Measurements from ENCODE around the gene MYRIP. TPM values are rescaled to one million over a fixed set of nuclear protein-coding genes. Genes with fewer than 3 reads are reported as not detected.

MYRIP gene
- total and polyA plus RNA-seq, 2 experiments from 2014 or later, result 1.5 to 1.8 TPM

DNA sequence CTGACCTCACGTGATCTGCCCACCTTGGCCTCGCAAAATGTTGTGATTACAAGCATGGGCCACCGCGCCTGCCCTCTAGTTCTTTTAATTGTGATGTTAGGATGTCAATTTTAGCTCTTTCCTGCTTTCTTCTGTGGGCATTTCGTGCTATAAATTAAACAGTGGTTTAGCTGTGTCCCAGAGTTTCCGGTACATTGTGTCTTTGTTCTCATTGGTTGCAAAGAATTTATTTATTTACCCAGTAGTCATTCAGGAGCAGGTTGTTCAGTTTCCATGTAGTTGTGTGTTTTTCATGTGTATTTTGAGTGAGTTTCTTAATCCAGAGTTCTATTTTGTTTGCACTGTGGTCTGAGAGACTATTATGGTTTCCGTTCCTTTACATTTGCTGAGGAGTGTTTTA, 30.1 kb downstream of the MYRIP start:
- no peaks in the 10 kb centered on the region for H4K20me1 ChIP-seq (replicated peaks; ENCODE audit: insufficient read depth)
- H3F3A ChIP-seq (replicated peaks; ENCODE audit: low read depth), result no peaks in the 10 kb centered on the region
- H3K9me2 ChIP-seq (ENCODE audit: insufficient read depth), result peaks cover 5% of the 10 kb centered on the region; the same call in 1 of the 2 replicates
- Mint-ChIP-seq H3K27ac (no peak overlapping the region), H3K27me3 (ENCODE audit: insufficient read depth, low read depth, poor library complexity) (peaks cover 2% of the 10 kb centered on the region), H3K36me3 (ENCODE audit: low read depth) (peaks cover 4% of the 10 kb centered on the region; the same call in 1 of the 3 replicates), H3K9me3 (peaks cover 8% of the 10 kb centered on the region; the same call in 2 of the 3 replicates), H3K4me3 (no peak overlapping the region), H3K4me1 (no peaks in the 10 kb centered on the region)
- H3K27me3 ChIP-seq (ENCODE audit: insufficient read depth), result no peaks in the 10 kb centered on the region
- H3K4me1 ChIP-seq (ENCODE audit: insufficient read depth), result no peaks in the 10 kb centered on the region
- TF ChIP-seq NANOG (IDR thresholded peaks at IDR 0.05; ENCODE audit: borderline replicate concordance) (no peak), JUNB (IDR thresholded peaks at IDR 0.05; ENCODE audit: unreplicated experiment) (no peak), ZNF331 (CRISPR knock-in tag; IDR thresholded peaks at IDR 0.05; ENCODE audit: low read depth) (no peak), ZNF114 (CRISPR knock-in tag; IDR thresholded peaks at IDR 0.05) (no peak), POLR2AphosphoS5 (IDR thresholded peaks at IDR 0.05; ENCODE audit: low read depth) (no peak), CREB1 (CRISPR knock-in tag; IDR thresholded peaks at IDR 0.05; ENCODE audit: low read depth) (no peak), STAT1 (IDR thresholded peaks at IDR 0.05; ENCODE audit: unreplicated experiment) (no peak), EZH2 (IDR thresholded peaks at IDR 0.05; ENCODE audit: low read depth, unreplicated experiment) (no peak)
- TF ChIP-seq, protein P1, sequence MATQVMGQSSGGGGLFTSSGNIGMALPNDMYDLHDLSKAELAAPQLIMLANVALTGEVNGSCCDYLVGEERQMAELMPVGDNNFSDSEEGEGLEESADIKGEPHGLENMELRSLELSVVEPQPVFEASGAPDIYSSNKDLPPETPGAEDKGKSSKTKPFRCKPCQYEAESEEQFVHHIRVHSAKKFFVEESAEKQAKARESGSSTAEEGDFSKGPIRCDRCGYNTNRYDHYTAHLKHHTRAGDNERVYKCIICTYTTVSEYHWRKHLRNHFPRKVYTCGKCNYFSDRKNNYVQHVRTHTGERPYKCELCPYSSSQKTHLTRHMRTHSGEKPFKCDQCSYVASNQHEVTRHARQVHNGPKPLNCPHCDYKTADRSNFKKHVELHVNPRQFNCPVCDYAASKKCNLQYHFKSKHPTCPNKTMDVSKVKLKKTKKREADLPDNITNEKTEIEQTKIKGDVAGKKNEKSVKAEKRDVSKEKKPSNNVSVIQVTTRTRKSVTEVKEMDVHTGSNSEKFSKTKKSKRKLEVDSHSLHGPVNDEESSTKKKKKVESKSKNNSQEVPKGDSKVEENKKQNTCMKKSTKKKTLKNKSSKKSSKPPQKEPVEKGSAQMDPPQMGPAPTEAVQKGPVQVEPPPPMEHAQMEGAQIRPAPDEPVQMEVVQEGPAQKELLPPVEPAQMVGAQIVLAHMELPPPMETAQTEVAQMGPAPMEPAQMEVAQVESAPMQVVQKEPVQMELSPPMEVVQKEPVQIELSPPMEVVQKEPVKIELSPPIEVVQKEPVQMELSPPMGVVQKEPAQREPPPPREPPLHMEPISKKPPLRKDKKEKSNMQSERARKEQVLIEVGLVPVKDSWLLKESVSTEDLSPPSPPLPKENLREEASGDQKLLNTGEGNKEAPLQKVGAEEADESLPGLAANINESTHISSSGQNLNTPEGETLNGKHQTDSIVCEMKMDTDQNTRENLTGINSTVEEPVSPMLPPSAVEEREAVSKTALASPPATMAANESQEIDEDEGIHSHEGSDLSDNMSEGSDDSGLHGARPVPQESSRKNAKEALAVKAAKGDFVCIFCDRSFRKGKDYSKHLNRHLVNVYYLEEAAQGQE (IDR thresholded peaks at IDR 0.05; ENCODE audit: unreplicated experiment), result no peak
- TF ChIP-seq, protein P2, sequence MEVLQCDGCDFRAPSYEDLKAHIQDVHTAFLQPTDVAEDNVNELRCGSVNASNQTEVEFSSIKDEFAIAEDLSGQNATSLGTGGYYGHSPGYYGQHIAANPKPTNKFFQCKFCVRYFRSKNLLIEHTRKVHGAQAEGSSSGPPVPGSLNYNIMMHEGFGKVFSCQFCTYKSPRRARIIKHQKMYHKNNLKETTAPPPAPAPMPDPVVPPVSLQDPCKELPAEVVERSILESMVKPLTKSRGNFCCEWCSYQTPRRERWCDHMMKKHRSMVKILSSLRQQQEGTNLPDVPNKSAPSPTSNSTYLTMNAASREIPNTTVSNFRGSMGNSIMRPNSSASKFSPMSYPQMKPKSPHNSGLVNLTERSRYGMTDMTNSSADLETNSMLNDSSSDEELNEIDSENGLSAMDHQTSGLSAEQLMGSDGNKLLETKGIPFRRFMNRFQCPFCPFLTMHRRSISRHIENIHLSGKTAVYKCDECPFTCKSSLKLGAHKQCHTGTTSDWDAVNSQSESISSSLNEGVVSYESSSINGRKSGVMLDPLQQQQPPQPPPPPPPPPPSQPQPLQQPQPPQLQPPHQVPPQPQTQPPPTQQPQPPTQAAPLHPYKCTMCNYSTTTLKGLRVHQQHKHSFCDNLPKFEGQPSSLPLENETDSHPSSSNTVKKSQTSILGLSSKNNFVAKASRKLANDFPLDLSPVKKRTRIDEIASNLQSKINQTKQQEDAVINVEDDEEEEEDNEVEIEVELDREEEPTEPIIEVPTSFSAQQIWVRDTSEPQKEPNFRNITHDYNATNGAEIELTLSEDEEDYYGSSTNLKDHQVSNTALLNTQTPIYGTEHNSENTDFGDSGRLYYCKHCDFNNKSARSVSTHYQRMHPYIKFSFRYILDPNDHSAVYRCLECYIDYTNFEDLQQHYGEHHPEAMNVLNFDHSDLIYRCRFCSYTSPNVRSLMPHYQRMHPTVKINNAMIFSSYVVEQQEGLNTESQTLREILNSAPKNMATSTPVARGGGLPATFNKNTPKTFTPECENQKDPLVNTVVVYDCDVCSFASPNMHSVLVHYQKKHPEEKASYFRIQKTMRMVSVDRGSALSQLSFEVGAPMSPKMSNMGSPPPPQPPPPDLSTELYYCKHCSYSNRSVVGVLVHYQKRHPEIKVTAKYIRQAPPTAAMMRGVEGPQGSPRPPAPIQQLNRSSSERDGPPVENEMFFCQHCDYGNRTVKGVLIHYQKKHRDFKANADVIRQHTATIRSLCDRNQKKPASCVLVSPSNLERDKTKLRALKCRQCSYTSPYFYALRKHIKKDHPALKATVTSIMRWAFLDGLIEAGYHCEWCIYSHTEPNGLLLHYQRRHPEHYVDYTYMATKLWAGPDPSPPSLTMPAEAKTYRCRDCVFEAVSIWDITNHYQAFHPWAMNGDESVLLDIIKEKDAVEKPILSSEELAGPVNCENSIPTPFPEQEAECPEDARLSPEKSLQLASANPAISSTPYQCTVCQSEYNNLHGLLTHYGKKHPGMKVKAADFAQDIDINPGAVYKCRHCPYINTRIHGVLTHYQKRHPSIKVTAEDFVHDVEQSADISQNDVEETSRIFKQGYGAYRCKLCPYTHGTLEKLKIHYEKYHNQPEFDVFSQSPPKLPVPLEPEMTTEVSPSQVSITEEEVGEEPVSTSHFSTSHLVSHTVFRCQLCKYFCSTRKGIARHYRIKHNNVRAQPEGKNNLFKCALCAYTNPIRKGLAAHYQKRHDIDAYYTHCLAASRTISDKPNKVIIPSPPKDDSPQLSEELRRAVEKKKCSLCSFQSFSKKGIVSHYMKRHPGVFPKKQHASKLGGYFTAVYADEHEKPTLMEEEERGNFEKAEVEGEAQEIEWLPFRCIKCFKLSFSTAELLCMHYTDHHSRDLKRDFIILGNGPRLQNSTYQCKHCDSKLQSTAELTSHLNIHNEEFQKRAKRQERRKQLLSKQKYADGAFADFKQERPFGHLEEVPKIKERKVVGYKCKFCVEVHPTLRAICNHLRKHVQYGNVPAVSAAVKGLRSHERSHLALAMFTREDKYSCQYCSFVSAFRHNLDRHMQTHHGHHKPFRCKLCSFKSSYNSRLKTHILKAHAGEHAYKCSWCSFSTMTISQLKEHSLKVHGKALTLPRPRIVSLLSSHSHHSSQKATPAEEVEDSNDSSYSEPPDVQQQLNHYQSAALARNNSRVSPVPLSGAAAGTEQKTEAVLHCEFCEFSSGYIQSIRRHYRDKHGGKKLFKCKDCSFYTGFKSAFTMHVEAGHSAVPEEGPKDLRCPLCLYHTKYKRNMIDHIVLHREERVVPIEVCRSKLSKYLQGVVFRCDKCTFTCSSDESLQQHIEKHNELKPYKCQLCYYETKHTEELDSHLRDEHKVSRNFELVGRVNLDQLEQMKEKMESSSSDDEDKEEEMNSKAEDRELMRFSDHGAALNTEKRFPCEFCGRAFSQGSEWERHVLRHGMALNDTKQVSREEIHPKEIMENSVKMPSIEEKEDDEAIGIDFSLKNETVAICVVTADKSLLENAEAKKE (CRISPR knock-in tag; IDR thresholded peaks at IDR 0.05), result no peak
- TF ChIP-seq, protein P3, sequence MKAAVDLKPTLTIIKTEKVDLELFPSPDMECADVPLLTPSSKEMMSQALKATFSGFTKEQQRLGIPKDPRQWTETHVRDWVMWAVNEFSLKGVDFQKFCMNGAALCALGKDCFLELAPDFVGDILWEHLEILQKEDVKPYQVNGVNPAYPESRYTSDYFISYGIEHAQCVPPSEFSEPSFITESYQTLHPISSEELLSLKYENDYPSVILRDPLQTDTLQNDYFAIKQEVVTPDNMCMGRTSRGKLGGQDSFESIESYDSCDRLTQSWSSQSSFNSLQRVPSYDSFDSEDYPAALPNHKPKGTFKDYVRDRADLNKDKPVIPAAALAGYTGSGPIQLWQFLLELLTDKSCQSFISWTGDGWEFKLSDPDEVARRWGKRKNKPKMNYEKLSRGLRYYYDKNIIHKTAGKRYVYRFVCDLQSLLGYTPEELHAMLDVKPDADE (IDR thresholded peaks at IDR 0.05), result no peak
- H3K27ac ChIP-seq (ENCODE audit: low read depth), result no peak overlapping the region
- H3K4me2 ChIP-seq, result no peak overlapping the region
- no peak for ATAC-seq
- H2AFZ ChIP-seq, result no peak overlapping the region
- H3K79me2 ChIP-seq (replicated peaks; ENCODE audit: insufficient read depth), result no peaks in the 10 kb centered on the region
- DNase-seq (ENCODE audit: low spot score), result no peak
- no peak overlapping the region for H3K4me3 ChIP-seq
- no peaks in the 10 kb centered on the region for H3K36me3 ChIP-seq (ENCODE audit: insufficient read depth)
